ACC112 (cell line): Measurements from ENCODE around the gene RAET1L.
"Not testable (repeated sequence)": the region's sequence is repeated elsewhere in the genome, so short reads cannot be mapped to it uniquely, and the experiment has no call there.

Experiments
- H2AFZ ChIP-seq: fragments of 200-600 bp; sonication (generic); one replicate; pipeline ENCODE4 v1.6.0; 2017; ENCODE audit warnings: antibody characterized with exemption, low read length; ENCODE audit not compliant: unreplicated experiment
- H3K27ac ChIP-seq: fragments of 200-600 bp; sonication (generic); 2 replicates; pipeline ENCODE4 v1.5.1; 2014; ENCODE audit warnings: low read depth, mild to moderate bottlenecking, antibody characterized with exemption, low read length, moderate library complexity
- H3K27me3 ChIP-seq: fragments of 200-600 bp; sonication (generic); 2 replicates; pipeline ENCODE4 v1.6.1; 2014; ENCODE audit warnings: mild to moderate bottlenecking, antibody characterized with exemption, low read length, moderate library complexity, mixed read lengths; ENCODE audit not compliant: insufficient read depth
- H3K36me3 ChIP-seq: fragments of 200-600 bp; sonication (generic); 2 replicates; pipeline ENCODE4 v1.6.1; 2016; ENCODE audit warnings: mild to moderate bottlenecking, antibody characterized with exemption, low read length, moderate library complexity, mixed read lengths; ENCODE audit not compliant: insufficient read depth
- H3K4me1 ChIP-seq: fragments of 200-600 bp; sonication (generic); one replicate; pipeline ENCODE4 v1.6.1; 2016; ENCODE audit warnings: low read length, mixed read lengths; ENCODE audit not compliant: insufficient read depth, unreplicated experiment, control insufficient read depth
- H3K4me3 ChIP-seq: fragments of 200-600 bp; sonication (generic); 2 replicates; pipeline ENCODE4 v1.5.1; 2014; ENCODE audit warnings: mild to moderate bottlenecking, low read depth, low read length
- H3K79me2 ChIP-seq: fragments of 200-600 bp; sonication (generic); one replicate; pipeline ENCODE4 v1.6.0; 2016; ENCODE audit warnings: low read length; ENCODE audit not compliant: control insufficient read depth, unreplicated experiment, insufficient read depth

The RAET1L gene

DNA sequence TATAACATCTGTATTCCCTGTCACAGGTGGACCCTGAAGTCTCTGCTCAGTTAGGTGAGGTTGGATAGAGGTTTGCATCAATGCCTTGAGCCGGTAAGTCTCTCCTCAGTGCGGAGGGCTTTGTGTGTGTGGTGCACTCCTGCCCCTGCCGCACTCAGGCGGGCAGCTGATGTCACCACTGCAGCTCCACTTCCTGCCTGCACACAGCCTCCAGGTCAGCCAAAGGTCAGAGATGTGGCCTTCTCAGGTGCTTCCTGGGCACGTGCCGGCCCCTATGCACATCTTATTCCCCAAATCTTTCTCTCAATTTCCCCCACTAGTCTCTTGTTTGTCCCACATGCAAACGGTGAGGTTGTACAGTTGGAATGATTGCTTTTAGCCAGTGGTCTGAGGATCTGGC, 34.6 kb upstream of the RAET1L start:
- H3K79me2 ChIP-seq, H3K27ac ChIP-seq, H3K4me3 ChIP-seq, H3K4me1 ChIP-seq, H2AFZ ChIP-seq, H3K36me3 ChIP-seq: not testable (repeated sequence)
- peaks cover 15% of the 10 kb centered on the region for H3K27me3 ChIP-seq

DNA sequence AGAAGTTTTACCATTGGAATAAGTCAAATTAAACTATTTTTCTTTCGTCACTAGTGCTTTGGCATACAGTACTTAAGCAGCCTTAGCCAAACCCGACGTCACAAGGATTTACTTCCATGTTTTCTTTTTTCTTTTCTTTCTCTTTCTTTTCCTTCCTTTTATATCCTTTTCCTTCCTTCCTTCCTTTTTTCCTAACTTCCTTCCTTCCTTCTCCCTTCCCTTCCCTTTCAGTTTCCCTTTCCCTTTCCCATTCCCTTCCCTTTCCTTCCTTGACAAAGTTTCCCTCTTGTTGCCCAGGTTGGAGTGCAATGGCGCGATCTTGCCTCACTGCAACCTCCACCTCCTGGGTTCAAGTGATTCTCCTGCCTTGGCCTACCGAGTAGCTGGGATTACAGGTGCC, 33.7 kb upstream of the RAET1L start:
- Histone ChIP-seq H2AFZ (no peak overlapping the region), H3K36me3 (no peaks in the 10 kb centered on the region), H3K27ac (no peak overlapping the region), H3K27me3 (peaks cover 24% of the 10 kb centered on the region), H3K4me3 (no peak overlapping the region), H3K79me2 (no peaks in the 10 kb centered on the region), H3K4me1 (no peaks in the 10 kb centered on the region)

GRCh38 chr6:150058231-150058792, 33.0 kb upstream of the RAET1L start:
- Histone ChIP-seq H3K27ac (no peak overlapping the region), H3K4me1 (no peaks in the 10 kb centered on the region), H3K79me2 (no peaks in the 10 kb centered on the region), H3K4me3 (no peak overlapping the region), H3K36me3 (no peaks in the 10 kb centered on the region), H3K27me3 (peaks cover 31% of the 10 kb centered on the region), H2AFZ (no peak overlapping the region)

GRCh38 chr6:150057501-150057951, 32.2 kb upstream of the RAET1L start:
- Histone ChIP-seq H3K27ac (no peak overlapping the region), H2AFZ (no peak overlapping the region), H3K4me1 (no peaks in the 10 kb centered on the region), H3K4me3 (no peak overlapping the region), H3K79me2 (no peaks in the 10 kb centered on the region), H3K36me3 (no peaks in the 10 kb centered on the region), H3K27me3 (peaks cover 37% of the 10 kb centered on the region)

DNA sequence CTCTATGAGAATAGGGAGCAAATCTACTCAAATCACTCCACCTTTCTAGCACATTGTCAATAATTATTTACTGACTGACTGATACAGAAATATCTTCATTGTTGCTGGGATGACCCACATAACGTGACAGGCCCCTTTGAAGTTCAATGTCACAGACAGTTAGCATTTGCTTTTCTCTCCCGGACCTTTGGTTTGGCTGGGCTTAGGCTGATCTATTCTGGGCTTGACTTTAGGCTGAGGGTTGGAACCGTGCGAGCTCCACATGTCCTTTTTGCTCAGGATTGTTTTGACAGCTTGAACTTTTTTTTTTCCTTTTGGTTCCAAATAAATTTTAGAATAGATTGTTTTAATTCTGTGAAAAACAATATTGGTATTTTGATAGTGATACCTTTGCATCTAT, 31.6 kb upstream of the RAET1L start:
- no peak overlapping the region for H2AFZ ChIP-seq
- peaks cover 43% of the 10 kb centered on the region for H3K27me3 ChIP-seq
- H3K79me2 ChIP-seq: no peaks in the 10 kb centered on the region
- H3K36me3 ChIP-seq: no peaks in the 10 kb centered on the region
- H3K4me3 ChIP-seq: no peak overlapping the region
- no peak overlapping the region for H3K27ac ChIP-seq
- H3K4me1 ChIP-seq: no peaks in the 10 kb centered on the region

GRCh38 chr6:150056156-150056555, 30.8 kb upstream of the RAET1L start:
- peaks cover 49% of the 10 kb centered on the region for H3K27me3 ChIP-seq
- H2AFZ ChIP-seq: no peak overlapping the region
- no peak overlapping the region for H3K4me3 ChIP-seq
- no peaks in the 10 kb centered on the region for H3K79me2 ChIP-seq
- no peaks in the 10 kb centered on the region for H3K4me1 ChIP-seq
- H3K36me3 ChIP-seq: no peaks in the 10 kb centered on the region
- no peak overlapping the region for H3K27ac ChIP-seq

DNA sequence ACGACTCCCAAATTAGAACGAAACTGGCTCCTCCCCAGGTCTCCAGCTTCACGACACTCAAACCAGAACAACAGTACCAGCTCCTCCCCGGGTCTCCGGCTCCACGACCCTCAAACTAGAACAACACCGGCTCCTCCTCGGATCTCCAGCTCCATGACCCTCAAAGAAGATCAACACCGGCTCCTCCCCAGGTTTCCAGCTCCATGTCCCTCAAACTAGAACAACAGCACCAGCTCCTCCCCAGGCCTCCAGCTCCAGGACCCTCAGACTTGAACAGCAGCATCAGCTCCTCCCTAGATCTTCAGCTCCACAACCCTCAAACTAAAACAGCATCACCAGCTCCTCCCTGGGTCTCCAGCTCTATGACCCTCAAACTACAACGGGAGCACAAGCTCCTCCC, 29.8 kb upstream of the RAET1L start:
- no peak overlapping the region for H3K27ac ChIP-seq
- H2AFZ ChIP-seq: no peak overlapping the region
- H3K27me3 ChIP-seq: peaks cover 57% of the 10 kb centered on the region
- H3K36me3 ChIP-seq: no peaks in the 10 kb centered on the region
- H3K4me3 ChIP-seq: no peak overlapping the region
- no peaks in the 10 kb centered on the region for H3K4me1 ChIP-seq
- H3K79me2 ChIP-seq: no peaks in the 10 kb centered on the region

DNA sequence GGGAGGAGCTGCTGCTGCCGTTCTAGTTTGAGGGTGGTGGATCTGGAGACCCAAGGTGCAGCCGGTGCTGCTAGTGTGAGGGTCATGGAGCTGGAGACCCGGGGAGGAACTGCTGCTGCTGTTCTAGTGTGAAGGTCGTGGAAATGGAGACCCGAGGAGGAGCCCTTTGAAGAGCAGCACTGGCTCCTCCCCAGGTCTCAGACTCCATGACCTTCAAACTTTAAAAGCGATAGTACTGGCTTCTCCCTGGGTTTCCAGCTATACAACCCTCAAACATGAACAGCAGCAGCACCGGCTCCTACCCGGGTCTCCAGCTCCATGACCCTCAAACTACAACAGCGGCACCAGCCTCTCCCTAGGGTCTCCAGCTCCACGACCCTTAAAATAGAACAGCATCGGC, 28.1 kb upstream of the RAET1L start:
- Histone ChIP-seq H3K4me3 (no peak overlapping the region), H2AFZ (no peak overlapping the region), H3K27me3 (peaks cover 62% of the 10 kb centered on the region), H3K4me1 (no peaks in the 10 kb centered on the region), H3K79me2 (no peaks in the 10 kb centered on the region), H3K27ac (no peak overlapping the region), H3K36me3 (no peaks in the 10 kb centered on the region)

DNA sequence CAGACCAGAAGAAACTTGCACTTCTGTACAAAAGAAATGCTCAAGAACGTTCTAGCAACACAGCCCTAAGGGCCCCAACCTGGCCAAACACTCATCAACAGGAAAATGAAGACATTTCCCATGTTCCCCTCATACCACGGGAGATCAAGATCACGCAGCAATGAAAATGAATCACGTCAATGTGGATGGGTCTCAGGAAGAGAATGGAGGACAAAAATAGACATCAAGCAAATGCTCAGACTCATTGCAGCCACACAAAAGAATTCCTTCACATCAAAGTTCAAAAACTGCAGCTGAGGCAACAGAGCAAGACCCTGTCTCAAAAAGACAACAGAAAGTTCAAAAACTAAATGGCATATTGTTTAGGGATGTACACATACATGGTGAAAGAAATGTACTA, 25.5 kb upstream of the RAET1L start:
- H3K27ac ChIP-seq: no peak overlapping the region
- H3K27me3 ChIP-seq: peaks cover 75% of the 10 kb centered on the region
- no peaks in the 10 kb centered on the region for H3K79me2 ChIP-seq
- no peak overlapping the region for H2AFZ ChIP-seq
- H3K4me3 ChIP-seq: no peak overlapping the region
- no peaks in the 10 kb centered on the region for H3K36me3 ChIP-seq
- no peaks in the 10 kb centered on the region for H3K4me1 ChIP-seq

GRCh38 chr6:150048099-150048498, 22.8 kb upstream of the RAET1L start:
- Histone ChIP-seq H3K4me1 (no peaks in the 10 kb centered on the region), H3K36me3 (no peaks in the 10 kb centered on the region), H2AFZ (no peak overlapping the region), H3K4me3 (no peak overlapping the region), H3K79me2 (no peaks in the 10 kb centered on the region), H3K27ac (no peak overlapping the region), H3K27me3 (peaks cover 63% of the 10 kb centered on the region)

- Histone ChIP-seq H3K27me3 (peaks cover 64% of the 10 kb centered on the region), H3K4me1 (no peaks in the 10 kb centered on the region), H3K79me2 (no peaks in the 10 kb centered on the region), H2AFZ (no peak overlapping the region), H3K27ac (no peak overlapping the region), H3K4me3 (no peak overlapping the region), H3K36me3 (no peaks in the 10 kb centered on the region)
Observed at GRCh38 chr6:150046943-150047342, 21.6 kb upstream of the RAET1L start.
